Neural cell (in vitro differentiated cells): ENCODE data around the gene CAPNS2. TPM values are rescaled to one million over a fixed set of nuclear protein-coding genes. Genes with fewer than 3 reads are reported as not detected.

ENCODE experiments used
- H2AFZ ChIP-seq: fragments of 200-600, 300-800 bp; sonication (generic), shearing (Covaris generic); 2 replicates; pipeline ENCODE4 v1.6.0; 2014; ENCODE audit warnings: low read depth, mild to moderate bottlenecking, antibody characterized with exemption, low read length, moderate library complexity
- H3F3A ChIP-seq: fragments of 200-600 bp; shearing (Covaris generic); 2 replicates; pipeline ENCODE4 v1.6.1; 2016; ENCODE audit warnings: mild to moderate bottlenecking, moderate library complexity, mixed read lengths, antibody characterized with exemption, low read length; ENCODE audit not compliant: insufficient read depth, poor library complexity, severe bottlenecking
- H3K27ac ChIP-seq: fragments of 200-600, 300-800 bp; sonication (generic), shearing (Covaris generic); 2 replicates; pipeline ENCODE4 v1.5.1; 2014; ENCODE audit warnings: mild to moderate bottlenecking, low read length, moderate library complexity
- H3K27me3 ChIP-seq: fragments of 300-800, 200-600 bp; sonication (generic), shearing (Covaris generic); 2 replicates; pipeline ENCODE4 v1.6.0; 2014; ENCODE audit warnings: mild to moderate bottlenecking, low read depth, low read length, moderate library complexity; ENCODE audit not compliant: insufficient read depth
- H3K36me3 ChIP-seq: fragments of 300-800, 200-600 bp; sonication (generic), shearing (Covaris generic); 2 replicates; pipeline ENCODE4 v1.5.1; 2014; ENCODE audit warnings: mild to moderate bottlenecking, antibody characterized with exemption, low read length, moderate library complexity; ENCODE audit not compliant: insufficient read depth
- H3K4me2 ChIP-seq: fragments of 300-800, 200-600 bp; sonication (generic), shearing (Covaris generic); 2 replicates; pipeline ENCODE4 v1.6.0; 2014; ENCODE audit warnings: mild to moderate bottlenecking, low read length
- H3K4me3 ChIP-seq: fragments of 300-800, 200-600 bp; sonication (generic), shearing (Covaris generic); 2 replicates; pipeline ENCODE4 v1.5.1; 2014; ENCODE audit warnings: mild to moderate bottlenecking, low read length, moderate library complexity
- H3K79me2 ChIP-seq: fragments of 200-600 bp; shearing (Covaris generic); replicated peaks from 2 replicates; pipeline ENCODE4 v1.6.0; 2014; ENCODE audit warnings: mild to moderate bottlenecking, low read length, moderate library complexity; ENCODE audit not compliant: insufficient read depth
- H3K9ac ChIP-seq: fragments of 300-800, 200-600 bp; sonication (generic), shearing (Covaris generic); 2 replicates; pipeline ENCODE4 v1.6.1; 2016; ENCODE audit warnings: mild to moderate bottlenecking, low read length, mixed read lengths
- H3K9me2 ChIP-seq: fragments of 200-600 bp; shearing (Covaris generic); 2 replicates; pipeline ENCODE4 v1.6.1; 2016; ENCODE audit warnings: mild to moderate bottlenecking, low read length, mixed read lengths; ENCODE audit not compliant: insufficient read depth
- H3K9me3 ChIP-seq: fragments of 200-600, 300-800 bp; sonication (generic), shearing (Covaris generic); 2 replicates; pipeline ENCODE4 v1.6.1; 2016; ENCODE audit warnings: mild to moderate bottlenecking, mixed run types, low read length, moderate library complexity, mixed read lengths
- H4K20me1 ChIP-seq: fragments of 200-600 bp; shearing (Covaris generic); 2 replicates; pipeline ENCODE4 v1.6.1; 2016; ENCODE audit warnings: mild to moderate bottlenecking, mixed run types; ENCODE audit not compliant: insufficient read depth
- CTCF ChIP-seq: fragments of 450-650 bp; IDR thresholded peaks from 2 replicates; pipeline ENCODE4 v1.5.1; 2014; ENCODE audit warnings: antibody characterized with exemption, mild to moderate bottlenecking, moderate library complexity; ENCODE audit not compliant: poor library complexity, severe bottlenecking
- EP300 ChIP-seq: fragments of 450-650 bp; conservative IDR thresholded peaks from 2 replicates; pipeline ENCODE4 v1.6.1; 2014; ENCODE audit warnings: antibody characterized with exemption, mild to moderate bottlenecking, moderate library complexity; ENCODE audit not compliant: poor library complexity, severe bottlenecking
- EZH2 ChIP-seq: fragments of 200-600, 300-800 bp; shearing (Covaris generic), sonication (generic); IDR thresholded peaks from 2 replicates; pipeline ENCODE4 v1.6.1; 2014; ENCODE audit warnings: antibody characterized with exemption, low read length, borderline replicate concordance, mild to moderate bottlenecking; ENCODE audit not compliant: insufficient read depth, poor library complexity, severe bottlenecking
- MXI1 ChIP-seq: fragments of 450-650 bp; conservative IDR thresholded peaks from 2 replicates; pipeline ENCODE4 v1.6.1; 2014; ENCODE audit warnings: antibody characterized with exemption, mild to moderate bottlenecking; ENCODE audit not compliant: poor library complexity, severe bottlenecking
- POLR2AphosphoS5 ChIP-seq: IDR thresholded peaks from 2 replicates; pipeline ENCODE4 v1.6.1; 2012
- RAD21 ChIP-seq: fragments of 450-650 bp; conservative IDR thresholded peaks from 2 replicates; pipeline ENCODE4 v1.6.1; 2014; ENCODE audit warnings: antibody characterized with exemption, mild to moderate bottlenecking, moderate library complexity
- REST ChIP-seq: IDR thresholded peaks from 2 replicates; pipeline ENCODE4 v1.6.1; 2012; ENCODE audit warnings: borderline replicate concordance
- SMC3 ChIP-seq: fragments of 450-650 bp; conservative IDR thresholded peaks from 2 replicates; pipeline ENCODE4 v1.6.1; 2014; ENCODE audit warnings: antibody characterized with exemption, mild to moderate bottlenecking, moderate library complexity; ENCODE audit not compliant: poor library complexity
- TAF1 ChIP-seq: IDR thresholded peaks from 2 replicates; pipeline ENCODE4 v1.6.1; 2012; ENCODE audit warnings: low read depth
- polyA plus RNA-seq: library from polyadenylated mRNA; depleted of rRNA; stranded (reverse); fragments of >200 nt; gene quantifications from 2 replicates; pipeline ENCODE4 v1.2.3, GENCODE V29; 2014

The CAPNS2 gene
- polyA plus RNA-seq, 1 donor from 2014 or later, result not detected

GRCh38 chr16:55571191-55571897 is 4.9 kb downstream of the CAPNS2 start:
- Histone ChIP-seq H3K9me3 (no peaks in the 10 kb centered on the region), H3F3A (no peaks in the 10 kb centered on the region), H2AFZ (no peak overlapping the region), H4K20me1 (no peaks in the 10 kb centered on the region), H3K9me2 (no peaks in the 10 kb centered on the region), H3K4me2 (no peak overlapping the region), H3K27ac (no peak overlapping the region), H3K79me2 (no peaks in the 10 kb centered on the region), H3K36me3 (no peaks in the 10 kb centered on the region), H3K27me3 (no peaks in the 10 kb centered on the region), H3K9ac (no peak overlapping the region), H3K4me3 (no peak overlapping the region)
- TF ChIP-seq TAF1, result no peak
- TF ChIP-seq MXI1, result no peak
- TF ChIP-seq EP300, result no peak
- TF ChIP-seq POLR2AphosphoS5, result no peak
- no peak for TF ChIP-seq REST
- TF ChIP-seq RAD21, result no peak
- no peak for TF ChIP-seq EZH2
- TF ChIP-seq SMC3, result no peak
- TF ChIP-seq CTCF, result no peak

GRCh38 chr16:55572439-55572838 is 6.0 kb downstream of the CAPNS2 start:
- Histone ChIP-seq H3K9me3 (no peaks in the 10 kb centered on the region), H4K20me1 (no peaks in the 10 kb centered on the region), H3K36me3 (no peaks in the 10 kb centered on the region), H3K9me2 (no peaks in the 10 kb centered on the region), H3K27me3 (no peaks in the 10 kb centered on the region), H3K4me2 (no peak overlapping the region), H3F3A (no peaks in the 10 kb centered on the region), H3K27ac (no peak overlapping the region), H3K9ac (no peak overlapping the region), H2AFZ (no peak overlapping the region), H3K79me2 (no peaks in the 10 kb centered on the region), H3K4me3 (no peak overlapping the region)
- TF ChIP-seq SMC3, result no peak
- no peak for TF ChIP-seq TAF1
- no peak for TF ChIP-seq RAD21
- no peak for TF ChIP-seq CTCF
- TF ChIP-seq EZH2, result no peak
- TF ChIP-seq POLR2AphosphoS5, result no peak
- TF ChIP-seq REST, result no peak
- TF ChIP-seq MXI1, result no peak
- TF ChIP-seq EP300, result no peak
